ENCODE data around the gene KLF9. TPM values are rescaled to one million over a fixed set of nuclear protein-coding genes. Genes with fewer than 3 reads are reported as not detected.

The KLF9 gene
- total and polyA plus RNA-seq, 9 of the 15 experiments (the other 6 are each of a cell fraction or from before 2014, with no cell fraction given): 3.3 to 11.9 (median 6.9) TPM

DNA sequence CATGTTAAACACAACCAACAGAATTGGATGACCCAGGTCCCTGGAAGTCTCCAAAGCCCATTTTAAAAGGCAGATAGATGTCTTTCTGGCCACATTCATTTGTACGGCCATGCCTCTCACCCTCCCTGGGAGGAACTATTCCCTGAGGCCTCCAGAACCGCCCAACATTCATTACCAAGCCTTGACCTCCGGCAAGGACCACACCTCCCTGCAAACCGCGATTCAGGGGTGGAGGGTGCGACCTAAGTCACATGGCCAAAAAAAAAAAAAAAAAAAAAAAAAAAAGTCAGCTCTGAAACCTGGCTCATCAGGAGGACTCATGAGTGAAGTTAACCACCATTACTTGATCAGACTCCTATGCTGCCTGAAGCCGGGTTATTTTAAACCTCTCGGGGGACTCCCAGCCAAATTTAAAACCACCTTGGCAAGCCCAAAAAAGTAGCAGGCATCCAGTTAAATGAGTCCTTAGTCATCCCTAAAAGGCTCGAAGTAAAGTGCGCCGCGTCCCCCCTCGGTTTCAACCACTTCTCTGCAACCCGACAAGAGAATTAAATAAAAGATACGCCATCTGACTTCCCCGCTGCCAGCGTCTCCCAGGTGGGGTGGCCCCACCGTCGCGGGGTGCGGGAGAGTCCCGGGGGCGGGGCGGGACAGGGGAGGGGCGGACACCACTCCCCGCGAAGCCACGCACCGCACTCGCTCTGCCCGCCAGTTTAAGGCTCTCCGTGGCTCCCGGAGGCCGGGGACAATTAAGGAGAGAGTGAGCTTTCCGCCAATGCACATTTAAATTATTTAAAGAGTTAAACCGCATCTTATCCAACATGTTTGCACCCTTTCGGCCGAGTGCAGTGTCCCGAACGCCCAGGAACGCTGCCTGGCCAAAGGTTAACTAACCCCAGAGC lies 2.3 kb downstream of the KLF9 start (continued):
- TF ChIP-seq YY1 (IDR thresholded peaks at IDR 0.05; ENCODE audit: borderline replicate concordance in 1 of 3, control insufficient read depth in 1 of 3, extremely low read depth in 1 of 3, insufficient read depth in 3 of 3, insufficient read length in 1 of 3, insufficient replicate concordance in 2 of 3, low read depth in 1 of 3, low read length in 2 of 3) (peak in 2 of 3 experiments; percentile 12 to 75), RFX5 (IDR thresholded peaks at IDR 0.05; ENCODE audit: low read depth, low read length) (no peak), ZNF507 (tag; conservative IDR thresholded peaks at IDR 0.05) (no peak), TFAM (CRISPR knock-in tag; conservative IDR thresholded peaks at IDR 0.05) (no peak), XRCC4 (IDR thresholded peaks at IDR 0.05; ENCODE audit: extremely low read depth, insufficient read depth, insufficient read length) (no peak), CCAR2 (IDR thresholded peaks at IDR 0.05; ENCODE audit: low read depth, low read length) (no peak), GABPB1 (CRISPR knock-in tag; IDR thresholded peaks at IDR 0.05) (no peak)
- TF ChIP-seq, protein P1, sequence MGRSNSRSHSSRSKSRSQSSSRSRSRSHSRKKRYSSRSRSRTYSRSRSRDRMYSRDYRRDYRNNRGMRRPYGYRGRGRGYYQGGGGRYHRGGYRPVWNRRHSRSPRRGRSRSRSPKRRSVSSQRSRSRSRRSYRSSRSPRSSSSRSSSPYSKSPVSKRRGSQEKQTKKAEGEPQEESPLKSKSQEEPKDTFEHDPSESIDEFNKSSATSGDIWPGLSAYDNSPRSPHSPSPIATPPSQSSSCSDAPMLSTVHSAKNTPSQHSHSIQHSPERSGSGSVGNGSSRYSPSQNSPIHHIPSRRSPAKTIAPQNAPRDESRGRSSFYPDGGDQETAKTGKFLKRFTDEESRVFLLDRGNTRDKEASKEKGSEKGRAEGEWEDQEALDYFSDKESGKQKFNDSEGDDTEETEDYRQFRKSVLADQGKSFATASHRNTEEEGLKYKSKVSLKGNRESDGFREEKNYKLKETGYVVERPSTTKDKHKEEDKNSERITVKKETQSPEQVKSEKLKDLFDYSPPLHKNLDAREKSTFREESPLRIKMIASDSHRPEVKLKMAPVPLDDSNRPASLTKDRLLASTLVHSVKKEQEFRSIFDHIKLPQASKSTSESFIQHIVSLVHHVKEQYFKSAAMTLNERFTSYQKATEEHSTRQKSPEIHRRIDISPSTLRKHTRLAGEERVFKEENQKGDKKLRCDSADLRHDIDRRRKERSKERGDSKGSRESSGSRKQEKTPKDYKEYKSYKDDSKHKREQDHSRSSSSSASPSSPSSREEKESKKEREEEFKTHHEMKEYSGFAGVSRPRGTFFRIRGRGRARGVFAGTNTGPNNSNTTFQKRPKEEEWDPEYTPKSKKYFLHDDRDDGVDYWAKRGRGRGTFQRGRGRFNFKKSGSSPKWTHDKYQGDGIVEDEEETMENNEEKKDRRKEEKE (IDR thresholded peaks at IDR 0.05; ENCODE audit: borderline replicate concordance in 1 of 2, control insufficient read depth in 1 of 2, low read depth in 2 of 2, low read length in 1 of 2): no peak
- TF ChIP-seq, protein P2, sequence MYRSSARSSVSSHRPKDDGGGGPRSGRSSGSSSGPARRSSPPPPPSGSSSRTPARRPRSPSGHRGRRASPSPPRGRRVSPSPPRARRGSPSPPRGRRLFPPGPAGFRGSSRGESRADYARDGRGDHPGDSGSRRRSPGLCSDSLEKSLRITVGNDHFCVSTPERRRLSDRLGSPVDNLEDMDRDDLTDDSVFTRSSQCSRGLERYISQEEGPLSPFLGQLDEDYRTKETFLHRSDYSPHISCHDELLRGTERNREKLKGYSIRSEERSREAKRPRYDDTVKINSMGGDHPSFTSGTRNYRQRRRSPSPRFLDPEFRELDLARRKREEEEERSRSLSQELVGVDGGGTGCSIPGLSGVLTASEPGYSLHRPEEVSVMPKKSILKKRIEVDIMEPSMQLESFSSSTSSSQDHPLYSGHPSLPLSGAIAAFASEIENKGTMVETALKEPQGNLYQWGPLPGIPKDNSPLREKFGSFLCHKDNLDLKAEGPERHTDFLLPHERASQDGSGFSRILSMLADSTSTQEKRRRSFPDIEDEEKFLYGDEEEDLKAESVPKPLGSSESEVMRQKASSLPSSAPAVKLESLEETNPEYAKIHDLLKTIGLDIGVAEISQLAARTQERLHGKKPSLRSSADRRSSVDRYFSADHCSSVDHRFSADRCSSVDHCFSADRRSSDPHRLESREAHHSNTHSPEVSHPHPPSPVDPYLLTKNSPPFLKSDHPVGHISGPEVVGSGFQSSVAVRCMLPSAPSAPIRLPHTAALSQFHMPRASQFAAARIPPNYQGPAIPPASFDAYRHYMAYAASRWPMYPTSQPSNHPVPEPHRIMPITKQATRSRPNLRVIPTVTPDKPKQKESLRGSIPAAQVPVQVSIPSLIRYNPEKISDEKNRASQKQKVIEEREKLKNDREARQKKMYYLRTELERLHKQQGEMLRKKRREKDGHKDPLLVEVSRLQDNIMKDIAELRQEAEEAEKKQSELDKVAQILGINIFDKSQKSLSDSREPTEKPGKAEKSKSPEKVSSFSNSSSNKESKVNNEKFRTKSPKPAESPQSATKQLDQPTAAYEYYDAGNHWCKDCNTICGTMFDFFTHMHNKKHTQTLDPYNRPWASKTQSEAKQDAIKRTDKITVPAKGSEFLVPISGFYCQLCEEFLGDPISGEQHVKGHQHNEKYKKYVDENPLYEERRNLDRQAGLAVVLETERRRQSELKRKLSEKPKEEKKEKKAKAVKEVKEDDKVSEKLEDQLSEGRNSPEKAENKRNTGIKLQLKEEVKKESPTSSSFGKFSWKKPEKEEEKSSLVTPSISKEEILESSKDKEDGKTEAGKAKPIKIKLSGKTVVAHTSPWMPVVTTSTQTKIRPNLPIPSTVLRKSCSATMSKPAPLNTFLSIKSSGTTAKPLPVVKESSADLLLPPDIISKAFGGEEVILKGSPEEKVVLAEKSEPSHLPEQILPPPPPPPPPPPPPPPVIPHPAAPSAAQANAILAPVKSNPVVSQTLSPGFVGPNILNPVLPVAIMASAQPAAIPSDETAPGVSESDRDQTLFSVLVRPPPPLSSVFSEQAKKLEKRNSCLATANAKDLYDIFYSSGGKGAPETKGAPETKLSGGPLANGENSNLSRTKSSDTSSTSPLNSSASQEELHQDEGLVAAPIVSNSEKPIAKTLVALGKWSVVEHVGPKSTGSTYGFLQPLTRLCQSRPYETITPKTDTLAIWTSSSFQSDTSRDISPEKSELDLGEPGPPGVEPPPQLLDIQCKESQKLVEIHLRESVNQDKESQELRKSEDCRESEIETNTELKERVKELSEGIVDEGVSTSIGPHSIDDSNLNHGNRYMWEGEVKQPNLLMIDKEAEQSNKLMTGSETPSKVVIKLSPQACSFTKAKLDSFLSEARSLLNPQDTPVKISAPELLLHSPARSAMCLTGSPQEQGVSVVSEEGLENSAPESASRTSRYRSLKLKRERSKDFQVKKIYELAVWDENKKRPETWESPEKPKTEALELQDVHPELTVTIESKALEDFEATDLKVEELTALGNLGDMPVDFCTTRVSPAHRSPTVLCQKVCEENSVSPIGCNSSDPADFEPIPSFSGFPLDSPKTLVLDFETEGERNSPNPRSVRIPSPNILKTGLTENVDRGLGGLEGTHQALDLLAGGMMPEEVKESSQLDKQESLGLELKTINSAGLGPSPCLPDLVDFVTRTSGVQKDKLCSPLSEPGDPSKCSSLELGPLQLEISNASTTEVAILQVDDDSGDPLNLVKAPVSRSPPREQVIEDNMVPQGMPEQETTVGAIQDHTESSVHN (IDR thresholded peaks at IDR 0.05; ENCODE audit: borderline replicate concordance in 1 of 2, low read depth in 1 of 2): no peak
- TF ChIP-seq, protein P3, sequence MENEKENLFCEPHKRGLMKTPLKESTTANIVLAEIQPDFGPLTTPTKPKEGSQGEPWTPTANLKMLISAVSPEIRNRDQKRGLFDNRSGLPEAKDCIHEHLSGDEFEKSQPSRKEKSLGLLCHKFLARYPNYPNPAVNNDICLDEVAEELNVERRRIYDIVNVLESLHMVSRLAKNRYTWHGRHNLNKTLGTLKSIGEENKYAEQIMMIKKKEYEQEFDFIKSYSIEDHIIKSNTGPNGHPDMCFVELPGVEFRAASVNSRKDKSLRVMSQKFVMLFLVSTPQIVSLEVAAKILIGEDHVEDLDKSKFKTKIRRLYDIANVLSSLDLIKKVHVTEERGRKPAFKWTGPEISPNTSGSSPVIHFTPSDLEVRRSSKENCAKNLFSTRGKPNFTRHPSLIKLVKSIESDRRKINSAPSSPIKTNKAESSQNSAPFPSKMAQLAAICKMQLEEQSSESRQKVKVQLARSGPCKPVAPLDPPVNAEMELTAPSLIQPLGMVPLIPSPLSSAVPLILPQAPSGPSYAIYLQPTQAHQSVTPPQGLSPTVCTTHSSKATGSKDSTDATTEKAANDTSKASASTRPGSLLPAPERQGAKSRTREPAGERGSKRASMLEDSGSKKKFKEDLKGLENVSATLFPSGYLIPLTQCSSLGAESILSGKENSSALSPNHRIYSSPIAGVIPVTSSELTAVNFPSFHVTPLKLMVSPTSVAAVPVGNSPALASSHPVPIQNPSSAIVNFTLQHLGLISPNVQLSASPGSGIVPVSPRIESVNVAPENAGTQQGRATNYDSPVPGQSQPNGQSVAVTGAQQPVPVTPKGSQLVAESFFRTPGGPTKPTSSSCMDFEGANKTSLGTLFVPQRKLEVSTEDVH (IDR thresholded peaks at IDR 0.05; ENCODE audit: low read depth, partially characterized antibody): no peak
